MM.1S (cell line): ENCODE results near the gene PHF21A.

Source experiments
- DNase-seq: peaks from one replicate; pipeline ENCODE4 v3.0.0-alpha.2; 2015
- H2AFZ ChIP-seq: fragments of 300-600 bp; sonication (generic); 2 replicates; pipeline ENCODE4 v1.6.0; 2016; ENCODE audit warnings: antibody characterized with exemption, low read length
- H3F3A ChIP-seq: fragments of 300-600 bp; sonication (generic); 2 replicates; pipeline ENCODE4 v1.6.1; 2016; ENCODE audit warnings: mild to moderate bottlenecking, antibody characterized with exemption, low read length, moderate library complexity, mixed read lengths; ENCODE audit not compliant: insufficient read depth
- H3K27ac ChIP-seq: fragments of 300-600 bp; sonication (generic); 2 replicates; pipeline ENCODE4 v1.5.1; 2016; ENCODE audit warnings: mild to moderate bottlenecking, low read length
- H3K27me3 ChIP-seq: fragments of 300-600 bp; sonication (generic); replicated peaks from 2 replicates; pipeline ENCODE4 v1.6.0; 2016; ENCODE audit warnings: low read length; ENCODE audit not compliant: insufficient read depth
- H3K36me3 ChIP-seq: fragments of 300-600 bp; sonication (generic); replicated peaks from 2 replicates; pipeline ENCODE4 v1.6.1; 2016; ENCODE audit warnings: mild to moderate bottlenecking, low read length, mixed read lengths; ENCODE audit not compliant: insufficient read depth
- H3K4me1 ChIP-seq: fragments of 300-600 bp; sonication (generic); 2 replicates; pipeline ENCODE4 v1.6.1; 2016; ENCODE audit warnings: low read length, mixed read lengths
- H3K4me2 ChIP-seq: fragments of 300-600 bp; sonication (generic); 2 replicates; pipeline ENCODE4 v1.6.0; 2016; ENCODE audit warnings: low read depth, low read length
- H3K4me3 ChIP-seq: fragments of 300-600 bp; sonication (generic); 2 replicates; pipeline ENCODE4 v1.5.1; 2016; ENCODE audit warnings: low read length, mixed read lengths
- H3K79me2 ChIP-seq: fragments of 300-600 bp; sonication (generic); 2 replicates; pipeline ENCODE4 v1.6.1; 2016; ENCODE audit warnings: mixed run types, low read length, mixed read lengths
- H3K9ac ChIP-seq: fragments of 300-600 bp; sonication (generic); 2 replicates; pipeline ENCODE4 v1.6.1; 2016; ENCODE audit warnings: low read length, mixed read lengths
- H3K9me2 ChIP-seq: fragments of 300-600 bp; sonication (generic); replicated peaks from 2 replicates; pipeline ENCODE4 v1.6.1; 2016; ENCODE audit warnings: mild to moderate bottlenecking, low read length, mixed read lengths; ENCODE audit not compliant: insufficient read depth
- H3K9me3 ChIP-seq: fragments of 300-600 bp; sonication (generic); replicated peaks from 2 replicates; pipeline ENCODE4 v1.6.1; 2016; ENCODE audit warnings: mild to moderate bottlenecking, low read length, mixed read lengths; ENCODE audit not compliant: insufficient read depth
- H4K20me1 ChIP-seq: fragments of 300-600 bp; sonication (generic); 2 replicates; pipeline ENCODE4 v1.6.1; 2016; ENCODE audit warnings: mild to moderate bottlenecking, low read length, moderate library complexity, mixed read lengths; ENCODE audit not compliant: insufficient read depth
- CTCF ChIP-seq: fragments of 300-600 bp; sonication (generic); IDR thresholded peaks from 2 replicates; pipeline ENCODE4 v1.5.1; 2016; ENCODE audit warnings: antibody characterized with exemption, low read length, mixed read lengths
- EZH2 ChIP-seq: fragments of 300-600 bp; sonication (generic); optimal IDR thresholded peaks from 2 replicates; pipeline ENCODE3; 2017; ENCODE audit warnings: low read depth, mild to moderate bottlenecking, antibody characterized with exemption, low read length, mixed read lengths
- EZH2phosphoT487 ChIP-seq: fragments of 300-600 bp; sonication (generic); IDR thresholded peaks from 2 replicates; pipeline ENCODE4 v1.6.1; 2018; ENCODE audit warnings: antibody characterized with exemption, low read length

PHF21A gene

GRCh38 chr11:46065681-46066080 lies 55.6 kb downstream of the PHF21A start:
- Histone ChIP-seq H3K9me3 (no peaks in the 10 kb centered on the region), H3K36me3 (no peaks in the 10 kb centered on the region), H3K4me1 (no peaks in the 10 kb centered on the region), H3K4me2 (no peak overlapping the region), H3K27ac (no peak overlapping the region), H3K27me3 (no peaks in the 10 kb centered on the region), H3K9ac (no peak overlapping the region), H3F3A (no peaks in the 10 kb centered on the region), H4K20me1 (no peaks in the 10 kb centered on the region), H2AFZ (no peak overlapping the region), H3K4me3 (no peak overlapping the region), H3K9me2 (no peaks in the 10 kb centered on the region), H3K79me2 (no peaks in the 10 kb centered on the region)
- TF ChIP-seq EZH2phosphoT487 (no peak), CTCF (no peak), EZH2 (no peak)
- no peak for DNase-seq

- no peak overlapping the region for H3K4me2 ChIP-seq
- no peaks in the 10 kb centered on the region for H3K36me3 ChIP-seq
- no peak overlapping the region for H3K27ac ChIP-seq
- H3K9me2 ChIP-seq: no peaks in the 10 kb centered on the region
- H3K9ac ChIP-seq: no peak overlapping the region
- H3K79me2 ChIP-seq: no peaks in the 10 kb centered on the region
- no peaks in the 10 kb centered on the region for H3K4me1 ChIP-seq
- H3K4me3 ChIP-seq: no peak overlapping the region
- H3K9me3 ChIP-seq: no peaks in the 10 kb centered on the region
- H2AFZ ChIP-seq: no peak overlapping the region
- no peak for TF ChIP-seq EZH2
- TF ChIP-seq EZH2phosphoT487: no peak
- no peak for TF ChIP-seq CTCF
- no peaks in the 10 kb centered on the region for H4K20me1 ChIP-seq
- no peaks in the 10 kb centered on the region for H3F3A ChIP-seq
- DNase-seq: no peak
- no peaks in the 10 kb centered on the region for H3K27me3 ChIP-seq
Measured at GRCh38 chr11:46064221-46064620, 57.0 kb downstream of the PHF21A start.

- Histone ChIP-seq H3K27me3 (no peaks in the 10 kb centered on the region), H3K4me3 (no peak overlapping the region), H2AFZ (no peak overlapping the region), H3F3A (no peaks in the 10 kb centered on the region), H3K4me2 (no peak overlapping the region), H3K9me2 (no peaks in the 10 kb centered on the region), H3K9me3 (no peaks in the 10 kb centered on the region), H3K79me2 (no peaks in the 10 kb centered on the region), H3K9ac (no peak overlapping the region), H3K36me3 (no peaks in the 10 kb centered on the region), H3K27ac (no peak overlapping the region), H4K20me1 (no peaks in the 10 kb centered on the region), H3K4me1 (no peaks in the 10 kb centered on the region)
- TF ChIP-seq EZH2: no peak
- no peak for TF ChIP-seq CTCF
- TF ChIP-seq EZH2phosphoT487: no peak
- DNase-seq: no peak
Measured at GRCh38 chr11:46063138-46063537, 58.1 kb downstream of the PHF21A start.
